Measurements from ENCODE around the gene RTN4R.

The RTN4R gene

DNA sequence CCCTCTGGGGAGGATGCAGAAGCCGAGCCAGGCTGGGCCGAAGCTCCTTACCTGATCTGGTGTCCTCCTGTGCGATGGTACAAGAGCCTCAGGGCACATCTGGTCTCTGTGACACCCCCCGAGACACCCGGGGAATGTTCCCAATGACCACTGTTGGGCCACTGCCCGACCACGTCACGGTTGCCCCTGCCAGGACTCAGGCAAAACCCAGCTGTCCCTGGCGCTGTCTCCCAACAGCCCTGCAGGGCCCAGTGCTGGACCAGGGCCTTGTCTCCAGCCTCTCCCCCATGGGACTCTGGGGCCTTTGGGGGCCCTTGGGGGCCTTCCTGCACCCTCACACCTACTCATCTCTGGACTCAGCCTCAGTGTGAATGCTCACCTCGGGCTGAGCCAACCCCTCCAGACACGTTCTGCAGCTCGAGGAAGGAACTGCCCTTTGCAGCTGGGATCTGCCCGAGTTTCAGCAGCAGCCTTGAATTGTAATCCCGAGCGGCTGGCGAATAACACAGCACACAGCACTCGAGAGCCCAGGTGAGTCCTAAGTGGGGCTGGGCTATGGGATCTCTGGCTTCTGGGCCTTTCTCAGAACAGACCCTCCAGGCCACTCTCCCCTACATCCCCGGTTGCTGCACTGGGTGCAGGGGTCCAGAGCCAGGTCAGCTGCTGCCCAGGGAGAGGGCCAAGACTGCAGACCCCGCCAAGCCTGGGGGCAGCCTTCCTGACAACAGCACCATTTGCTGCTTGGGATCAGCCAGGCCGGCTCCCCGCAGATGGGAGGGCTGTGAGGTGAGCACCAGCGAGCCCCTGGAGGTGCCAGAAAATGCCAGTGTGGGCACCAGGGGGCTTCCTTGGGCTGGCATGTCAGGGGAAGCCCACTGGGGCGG, 39.8 kb downstream of the RTN4R start:
- DNase-seq, result no peak

DNA sequence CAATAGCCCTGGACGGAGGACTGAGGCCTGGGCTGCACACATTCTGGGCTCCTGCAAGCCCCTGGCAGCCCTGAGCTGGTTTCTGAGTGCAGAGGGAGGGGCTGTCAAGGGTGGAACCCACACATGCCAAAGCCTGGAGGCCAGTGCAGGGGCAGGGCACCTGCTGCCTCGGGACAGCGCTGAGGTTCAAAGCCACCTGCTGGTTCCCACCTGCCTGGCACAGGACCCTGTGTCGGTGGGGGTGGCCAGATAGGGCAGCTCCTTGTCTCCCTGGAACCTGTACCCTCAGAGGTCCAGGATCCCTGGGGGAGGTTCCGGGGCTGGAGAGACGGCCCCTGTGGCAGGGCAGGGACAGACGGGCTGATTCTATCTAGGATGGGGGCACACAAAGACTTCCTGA, 40.8 kb downstream of the RTN4R start:
- no peak for DNase-seq

DNA sequence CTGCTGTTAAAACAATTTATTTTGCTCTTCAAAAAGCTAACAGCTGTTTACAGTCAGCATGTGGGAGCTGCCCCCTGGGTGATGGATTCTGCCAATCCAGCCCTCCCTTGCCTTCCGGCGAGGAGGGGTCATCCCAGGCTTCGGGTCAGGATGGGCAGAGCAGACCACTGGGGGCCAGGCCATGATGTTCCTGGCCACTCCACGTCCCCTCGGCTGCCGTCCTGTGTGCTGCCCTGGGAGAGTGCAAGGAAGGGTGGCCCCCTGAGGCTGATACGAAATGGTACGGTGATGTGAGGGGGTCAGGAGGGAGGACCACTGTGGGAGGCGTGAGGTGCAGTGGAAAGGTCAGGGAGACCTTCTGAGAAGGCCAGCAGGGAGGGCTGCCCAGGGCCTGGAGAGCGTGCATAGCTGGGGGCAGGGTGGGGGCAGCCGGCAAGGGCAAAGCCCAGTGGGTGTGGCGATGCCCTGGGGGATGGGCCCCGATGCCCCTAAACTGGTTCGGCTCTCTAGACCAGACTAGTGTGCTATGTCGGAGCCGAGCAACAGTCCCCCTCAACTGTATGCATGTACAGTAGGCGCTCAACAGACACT, 41.3 kb downstream of the RTN4R start:
- no peak for DNase-seq

DNA sequence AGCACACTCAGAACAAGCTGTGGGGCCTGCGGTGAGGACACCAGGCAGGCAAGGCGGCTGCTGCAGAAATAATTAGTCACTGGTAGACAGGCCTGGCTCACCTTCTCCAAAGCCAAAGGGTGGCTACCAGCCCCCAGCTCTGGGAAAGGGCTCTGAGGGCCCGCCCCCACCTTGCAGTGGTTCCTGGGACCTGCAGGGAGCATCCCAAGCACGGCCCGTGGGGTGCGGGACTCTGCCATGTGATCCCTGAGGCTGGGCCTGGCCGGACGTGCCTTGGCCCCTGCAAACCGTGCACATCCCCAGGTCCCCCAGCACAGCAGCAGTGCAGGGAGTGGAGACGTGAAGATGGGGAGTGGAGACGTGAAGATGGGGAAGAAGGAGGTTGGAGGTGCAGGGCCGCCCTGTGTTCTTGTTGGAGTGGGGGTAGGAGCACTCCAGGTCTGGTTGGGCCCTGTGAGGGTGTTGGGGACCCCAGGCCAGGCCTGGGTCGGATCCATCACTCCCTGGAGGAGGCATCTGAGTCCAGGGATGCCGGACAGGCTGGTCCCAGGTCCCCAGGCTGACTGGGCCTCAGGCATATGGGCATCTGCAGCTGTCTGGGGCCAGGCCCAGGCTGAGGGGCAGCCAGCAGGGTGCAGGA, 41.9 kb downstream of the RTN4R start:
- no peak for DNase-seq

DNA sequence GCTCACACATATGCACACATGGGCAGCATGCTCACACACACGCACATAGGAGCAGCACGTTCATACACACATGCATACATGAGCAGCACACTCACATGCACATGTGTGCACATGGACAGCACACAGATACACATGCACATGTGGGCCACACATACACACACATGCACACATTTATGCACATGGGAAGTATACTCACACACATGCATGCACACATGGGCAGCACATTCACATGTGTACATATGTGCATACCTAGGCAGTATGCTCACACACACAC, 42.5 kb downstream of the RTN4R start:
- no peak for DNase-seq

DNA sequence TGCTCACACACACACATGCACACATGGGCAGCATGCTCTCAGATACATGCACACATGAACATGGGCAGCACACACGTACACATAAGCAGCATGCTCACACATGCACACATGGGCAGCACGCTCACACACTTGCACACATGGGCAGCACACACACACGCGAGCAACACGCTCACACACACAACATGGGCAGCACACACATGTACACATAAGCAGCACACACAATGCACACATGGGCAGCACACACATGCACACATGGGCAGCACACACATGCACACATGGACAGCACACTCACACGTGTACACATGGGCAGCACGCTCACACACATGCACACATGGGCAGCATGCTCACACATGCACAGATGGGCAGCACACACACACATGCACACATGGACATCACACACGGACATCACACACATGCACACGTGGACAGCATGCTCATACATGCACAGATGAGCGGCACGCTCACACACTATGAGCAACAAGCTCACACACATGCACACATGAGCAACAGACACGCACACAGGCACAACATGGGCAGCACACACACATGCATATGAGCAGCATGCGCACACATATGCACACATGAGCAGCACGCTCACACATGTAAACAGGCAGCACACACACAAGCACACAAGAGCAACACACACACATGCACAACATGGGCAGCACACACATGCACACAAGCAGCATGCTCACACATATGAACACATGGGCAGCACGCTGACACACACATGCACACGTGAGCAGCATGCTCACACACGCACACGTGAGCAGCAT, 43.0 kb downstream of the RTN4R start:
- no peak for DNase-seq

DNA sequence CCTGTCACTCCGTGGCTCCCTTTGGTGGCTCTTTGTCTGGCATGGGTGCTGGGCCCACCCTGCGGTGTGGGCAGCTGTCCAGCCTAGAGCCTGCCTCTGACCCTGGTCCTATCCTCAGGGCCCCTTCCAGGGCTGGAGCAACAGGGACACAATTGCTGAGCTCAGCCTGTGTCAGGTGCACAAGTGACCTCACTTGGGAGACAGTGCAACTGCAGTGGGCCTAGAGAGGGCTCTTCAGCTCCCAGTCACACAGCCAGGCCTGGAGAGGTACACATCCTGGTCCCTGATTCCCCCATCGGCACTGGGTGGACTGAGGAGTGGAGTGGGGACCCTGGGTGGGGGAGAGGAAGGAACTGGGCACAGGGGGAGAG, 43.9 kb downstream of the RTN4R start:
- no peak for DNase-seq

DNA sequence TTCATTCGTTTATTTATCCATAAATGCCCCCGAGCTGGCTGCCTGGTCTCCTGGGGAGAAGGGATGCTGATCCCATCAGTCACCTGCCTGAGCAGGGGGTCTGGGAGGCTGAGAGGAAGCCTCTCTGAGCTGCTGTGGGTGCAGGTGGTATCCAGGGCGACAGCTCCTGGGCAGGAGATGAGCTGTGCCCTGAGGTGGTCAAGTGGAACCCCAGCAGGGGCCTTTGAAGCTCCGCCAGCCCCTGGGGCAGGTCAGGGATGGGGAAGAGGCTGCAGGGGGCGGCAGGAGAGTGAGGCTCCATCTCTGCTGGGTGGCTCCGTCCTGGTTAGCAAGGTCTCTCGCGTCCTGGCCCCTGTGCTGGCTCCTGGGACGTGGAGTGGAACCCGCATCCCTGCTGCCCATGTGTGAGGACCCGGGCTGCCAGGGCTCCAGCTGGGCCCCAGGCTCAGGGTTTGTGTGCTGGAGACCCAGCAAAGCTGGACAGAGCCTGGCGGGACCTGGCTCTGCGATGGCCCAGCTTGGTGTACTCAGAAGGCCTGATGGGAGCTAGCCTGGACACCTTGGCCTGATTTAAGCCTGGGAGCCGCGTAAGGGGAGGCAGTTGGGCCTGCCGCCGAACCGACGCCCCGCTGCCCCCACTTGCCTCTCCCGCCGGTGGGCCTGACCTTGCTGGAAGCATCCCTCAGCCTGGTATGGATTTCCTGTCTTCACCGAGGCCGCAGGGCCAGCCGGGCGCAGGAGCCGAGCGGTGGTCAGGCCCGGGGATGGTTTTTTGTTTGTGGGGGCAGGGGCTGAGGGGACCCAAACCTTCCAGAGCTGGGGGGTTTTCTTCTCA, 44.5 kb downstream of the RTN4R start:
- DNase-seq, result no peak

DNA sequence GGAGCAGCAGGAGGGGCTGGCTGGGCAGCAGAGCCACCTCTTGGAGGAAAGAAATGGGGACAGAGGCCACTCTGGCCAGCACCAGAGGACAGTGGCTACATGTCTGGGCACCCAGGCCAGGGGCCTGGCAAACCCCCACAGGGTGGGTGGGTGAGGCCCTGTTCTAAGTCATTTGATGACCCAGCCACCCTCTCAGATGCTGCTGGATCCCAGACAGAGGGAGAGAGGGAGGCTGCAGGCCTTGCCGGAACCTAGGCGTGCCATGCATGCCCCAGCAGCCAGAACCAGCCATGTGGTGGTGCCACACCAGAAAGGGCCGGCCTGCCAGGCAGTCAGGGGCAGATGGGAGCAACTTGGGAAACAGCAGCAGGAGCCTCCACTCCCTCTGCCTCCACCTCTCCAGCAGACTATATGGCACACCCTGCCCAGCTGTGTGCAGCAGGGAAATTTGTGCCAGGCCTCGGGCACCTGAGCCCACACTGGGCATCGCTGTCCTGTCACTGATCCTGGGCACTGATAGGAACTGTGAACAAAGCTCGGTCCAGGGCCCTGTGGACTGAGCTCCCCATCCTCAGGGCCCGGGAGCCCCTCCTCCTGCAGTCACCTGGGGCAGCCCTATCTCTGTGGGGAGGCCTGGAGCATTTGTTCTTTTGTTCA, 45.2 kb downstream of the RTN4R start:
- DNase-seq, result no peak

DNA sequence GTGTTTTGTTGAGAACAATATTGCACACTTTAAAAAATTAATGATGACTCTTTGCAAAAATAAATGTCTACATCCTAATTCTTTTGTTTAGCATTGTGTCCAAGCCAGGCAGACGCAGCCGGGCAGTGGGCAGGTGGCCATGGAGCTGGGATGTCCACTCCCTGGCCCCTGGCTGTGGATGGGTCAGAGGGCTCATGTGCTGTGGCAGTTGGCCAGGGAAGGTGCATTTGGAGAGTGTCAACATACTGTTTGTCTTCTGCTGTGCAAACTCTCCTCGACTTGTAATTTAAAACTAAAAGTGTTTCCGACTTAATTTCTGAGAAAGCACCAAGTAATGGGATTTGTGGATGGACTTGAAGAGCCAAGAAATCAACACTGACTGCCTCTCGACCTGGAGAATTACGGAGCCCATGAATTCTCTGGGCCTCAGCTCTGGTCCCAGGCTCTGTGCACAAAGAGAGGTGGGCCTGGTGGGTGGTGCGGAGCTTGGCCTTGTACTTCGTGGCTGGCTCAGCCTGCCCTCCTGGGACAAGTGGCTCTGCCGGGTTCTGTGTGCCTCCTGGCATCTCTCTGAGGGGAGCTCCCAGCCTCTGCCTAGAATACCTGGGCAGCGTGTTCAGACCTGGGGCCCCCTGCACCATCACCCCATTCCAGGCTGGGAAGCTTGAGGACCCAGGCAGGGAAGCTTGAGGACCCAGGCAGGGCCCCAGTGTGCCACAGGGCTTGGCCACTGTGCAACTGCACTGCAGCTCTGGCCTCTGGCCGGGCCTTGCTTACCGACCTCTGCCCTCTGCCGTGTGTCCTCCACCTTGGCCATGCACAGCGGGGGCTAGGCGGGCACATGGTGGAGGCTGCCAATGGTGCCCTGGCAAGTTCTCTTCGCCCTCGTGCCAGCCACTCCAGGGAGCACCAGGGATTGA, 46.4 kb downstream of the RTN4R start:
- DNase-seq, result no peak

DNA sequence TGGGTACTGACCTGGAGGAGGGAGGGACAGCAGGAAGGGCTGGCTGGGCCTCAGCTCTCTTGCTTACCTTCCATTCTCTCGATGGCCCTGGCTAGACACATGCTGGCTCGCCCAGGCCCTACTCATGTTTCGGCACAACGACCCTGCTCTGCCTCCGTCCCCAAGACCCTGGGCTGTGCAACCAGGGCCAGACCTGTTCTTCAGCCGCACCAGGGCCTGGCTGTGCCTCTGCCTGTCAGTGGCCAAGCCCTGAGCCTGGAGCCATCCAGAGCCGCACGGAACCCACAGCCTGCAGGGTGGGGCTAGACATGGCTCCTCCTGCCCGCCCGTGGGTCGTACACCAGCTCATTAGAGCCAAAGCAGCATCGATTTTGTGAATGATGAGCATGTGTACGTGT, 47.5 kb downstream of the RTN4R start:
- no peak for DNase-seq

DNA sequence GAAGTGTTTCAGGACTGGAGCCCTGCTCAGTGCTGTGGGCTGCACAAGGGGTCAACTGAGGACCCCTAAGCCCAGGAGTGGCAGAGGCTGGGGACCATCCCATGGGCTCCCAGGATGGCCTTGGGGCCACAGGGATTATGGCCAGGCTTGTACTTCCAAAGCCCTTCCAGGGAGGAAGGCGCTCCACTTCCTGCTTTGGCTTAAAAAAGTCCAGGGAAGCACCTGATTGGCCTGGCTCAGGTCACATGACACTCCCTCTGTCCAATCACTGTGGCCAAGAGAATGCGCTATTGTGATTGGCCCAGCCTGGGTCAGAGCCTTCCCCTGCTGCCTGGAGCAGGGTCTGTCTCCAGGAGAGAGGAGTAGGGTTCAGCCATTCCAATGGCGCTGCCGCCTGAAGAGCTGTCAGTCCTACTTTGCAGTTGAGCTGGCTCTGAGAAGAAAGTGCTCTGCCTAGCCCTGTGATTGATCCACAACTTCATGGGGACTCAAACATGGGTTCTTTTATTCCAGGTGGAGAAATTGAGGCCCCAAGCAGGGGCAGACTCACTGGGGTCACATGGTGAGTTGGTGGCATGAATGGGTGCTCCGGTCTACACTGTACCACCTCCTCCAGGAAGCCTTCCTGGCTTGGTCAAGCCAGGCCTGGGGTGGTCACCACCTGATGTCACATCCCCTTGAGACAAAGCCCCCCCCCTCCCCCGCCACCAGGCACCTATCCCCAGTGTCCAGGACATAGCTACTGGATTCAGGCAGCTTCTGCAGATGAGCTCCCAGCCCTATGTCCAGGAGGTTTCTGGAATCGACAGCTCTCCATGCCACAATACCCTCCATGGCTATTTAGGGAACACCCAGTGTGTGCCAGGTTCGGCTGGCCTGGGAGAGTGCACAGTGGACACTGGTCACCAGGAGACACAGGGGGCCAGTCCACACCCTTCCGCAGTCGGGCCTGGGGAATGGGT, 48.2 kb downstream of the RTN4R start:
- no peak for DNase-seq

DNA sequence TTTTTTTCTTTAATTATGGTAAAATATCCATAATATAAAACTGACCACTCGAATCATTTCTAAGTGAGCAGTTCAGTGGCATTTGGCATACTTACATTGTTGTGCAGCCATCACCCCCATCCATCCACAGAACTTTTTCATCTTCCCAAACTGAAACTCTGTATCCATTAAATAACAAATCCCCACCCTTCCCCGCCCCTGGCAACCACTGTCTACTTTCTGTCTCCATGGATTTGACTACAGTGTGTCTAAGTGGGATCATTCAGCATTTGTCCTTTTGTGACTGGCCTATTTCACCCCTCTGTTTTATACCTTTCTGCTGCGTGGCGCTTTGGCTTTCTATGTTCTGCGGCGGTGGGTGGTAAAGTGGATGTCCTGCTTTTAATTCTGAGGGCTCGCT, 49.1 kb downstream of the RTN4R start:
- no peak for DNase-seq

DNA sequence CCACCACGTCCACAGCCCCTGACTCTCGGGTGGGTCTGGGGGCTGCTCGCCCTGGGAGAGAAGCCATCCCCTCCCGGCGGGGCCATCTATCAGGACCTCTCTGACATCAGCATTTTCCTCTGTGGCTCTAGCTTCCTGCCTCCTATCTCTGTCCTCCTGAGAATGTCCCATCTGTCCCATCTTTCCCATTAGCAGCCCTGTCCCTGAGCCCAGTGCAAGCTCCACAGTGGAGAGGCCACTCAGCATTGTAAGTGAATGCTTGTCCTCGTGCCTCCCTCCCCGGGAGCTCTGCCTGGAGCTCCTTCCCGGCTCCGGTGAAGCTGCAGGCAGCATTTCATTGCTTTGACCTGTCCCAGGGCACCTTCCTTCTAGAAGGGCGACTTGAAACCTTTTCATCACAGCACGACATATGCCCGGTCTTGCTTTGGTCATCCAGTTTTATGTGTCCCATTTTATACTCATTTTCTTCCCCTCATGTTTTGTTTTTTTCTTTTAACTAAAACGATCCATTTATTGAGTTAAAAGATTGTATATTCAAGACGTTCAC, 49.7 kb downstream of the RTN4R start:
- no peak for DNase-seq

DNA sequence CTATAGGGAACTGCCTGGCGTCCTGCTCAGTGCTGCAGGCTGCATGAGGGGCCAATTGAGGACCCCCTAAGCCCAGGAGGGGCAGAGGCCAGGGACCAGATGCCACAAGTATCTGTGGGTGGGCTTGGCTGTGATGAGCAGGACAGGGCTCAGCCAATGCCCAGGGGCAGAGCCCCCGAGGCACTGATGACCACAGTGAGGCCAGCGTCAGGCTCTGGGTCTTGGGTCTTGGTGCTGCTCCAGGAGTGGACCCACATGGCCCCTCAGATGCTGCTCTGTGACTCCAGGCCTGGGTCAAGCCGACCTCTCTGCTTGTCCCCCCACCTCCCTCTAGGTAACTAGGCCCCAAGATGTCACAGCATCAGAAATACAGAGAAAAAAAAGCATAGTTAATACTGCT, 50.6 kb downstream of the RTN4R start:
- no peak for DNase-seq

DNA sequence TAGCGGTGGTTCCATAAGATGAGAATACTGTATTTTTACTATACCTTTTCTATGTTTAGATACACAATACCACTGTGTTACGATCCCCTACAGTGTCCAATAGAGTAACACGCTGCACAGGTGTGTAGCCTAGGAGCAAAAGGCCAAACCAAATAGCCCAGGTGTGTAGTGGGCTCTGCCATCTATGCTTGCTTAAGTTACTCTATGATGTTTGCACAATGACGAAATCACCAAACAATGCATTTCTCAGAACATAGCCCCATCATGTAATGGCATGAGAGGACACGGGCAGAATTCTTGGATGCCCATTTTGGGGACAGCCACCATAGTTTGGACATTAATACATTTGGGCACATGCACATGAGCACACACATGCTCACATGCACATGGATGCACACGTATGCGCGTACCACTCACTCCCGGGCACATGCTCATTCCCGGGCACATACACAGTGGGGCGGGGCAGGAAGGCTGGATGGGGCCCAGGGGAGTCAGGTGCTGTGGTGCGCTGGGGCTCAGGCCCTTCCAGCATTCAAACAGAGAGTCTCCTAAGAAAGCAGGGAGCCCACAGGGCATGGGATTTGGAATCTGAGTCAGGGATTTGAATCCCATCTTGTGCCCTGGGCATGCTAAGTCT, 51.1 kb downstream of the RTN4R start:
- no peak for DNase-seq

DNA sequence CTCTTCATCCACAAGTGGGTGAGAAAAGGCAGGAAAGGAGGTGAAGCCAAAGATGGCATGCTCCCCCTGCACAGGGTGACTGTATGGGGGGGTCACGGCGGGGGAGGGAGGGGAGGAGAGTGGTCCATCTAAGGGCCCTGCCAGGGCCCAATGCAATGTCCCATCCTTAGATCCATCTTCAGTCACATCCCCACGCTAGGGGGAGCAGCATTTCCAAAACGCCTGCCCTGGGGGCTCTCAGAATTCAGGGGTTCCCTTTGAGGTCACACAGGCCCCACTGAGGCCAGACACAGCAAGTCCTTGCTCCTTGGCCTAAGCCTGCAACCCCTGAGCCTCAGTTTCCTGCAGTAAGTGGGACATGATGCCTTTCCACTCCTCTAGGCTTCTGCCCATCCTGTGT, 52.4 kb downstream of the RTN4R start:
- DNase-seq, result no peak

DNA sequence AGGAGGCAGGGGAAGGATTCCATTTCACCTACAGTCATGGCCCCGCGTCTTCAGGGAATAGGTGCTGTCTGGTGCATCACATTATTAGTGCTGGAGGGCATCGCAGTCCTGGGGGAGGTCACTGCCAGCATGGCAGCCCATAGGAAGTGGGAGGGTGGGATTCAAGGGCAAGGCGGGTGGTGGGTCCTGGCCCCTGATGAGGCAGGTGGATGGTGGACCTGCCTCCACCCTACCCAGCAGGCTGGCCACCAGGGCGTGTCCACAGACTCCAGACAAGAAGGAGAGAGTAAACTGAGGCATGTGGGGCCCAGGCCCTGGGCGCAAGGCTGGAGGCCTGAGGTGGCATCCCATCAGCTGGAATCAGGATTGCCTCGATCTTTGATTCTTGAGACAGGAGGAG, 53.3 kb downstream of the RTN4R start:
- no peak for DNase-seq

All from fibroblast of skin of scalp (primary cell).